Measurements from ENCODE around the gene NPAS2.

DNA sequence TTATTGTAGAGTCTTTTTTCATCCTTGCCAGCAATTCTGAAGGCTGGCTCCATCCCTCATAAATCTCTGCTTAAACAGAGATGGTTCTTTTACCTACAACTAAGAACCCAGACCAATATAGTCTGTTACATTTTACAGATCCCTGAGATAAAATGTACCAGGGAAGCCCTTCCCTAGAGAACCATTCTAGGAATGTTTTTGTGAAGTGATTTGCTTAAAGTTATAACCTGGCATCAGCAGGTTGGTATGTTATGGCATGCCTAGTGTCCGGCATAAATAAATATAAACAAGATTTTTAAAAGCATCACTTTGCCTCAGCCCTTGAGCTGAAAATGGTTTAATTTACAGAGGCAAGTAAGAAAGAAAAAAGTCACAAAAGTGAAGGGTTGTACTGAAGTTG, 18.5 kb upstream of the NPAS2 start:
- TF ChIP-seq, protein P1, sequence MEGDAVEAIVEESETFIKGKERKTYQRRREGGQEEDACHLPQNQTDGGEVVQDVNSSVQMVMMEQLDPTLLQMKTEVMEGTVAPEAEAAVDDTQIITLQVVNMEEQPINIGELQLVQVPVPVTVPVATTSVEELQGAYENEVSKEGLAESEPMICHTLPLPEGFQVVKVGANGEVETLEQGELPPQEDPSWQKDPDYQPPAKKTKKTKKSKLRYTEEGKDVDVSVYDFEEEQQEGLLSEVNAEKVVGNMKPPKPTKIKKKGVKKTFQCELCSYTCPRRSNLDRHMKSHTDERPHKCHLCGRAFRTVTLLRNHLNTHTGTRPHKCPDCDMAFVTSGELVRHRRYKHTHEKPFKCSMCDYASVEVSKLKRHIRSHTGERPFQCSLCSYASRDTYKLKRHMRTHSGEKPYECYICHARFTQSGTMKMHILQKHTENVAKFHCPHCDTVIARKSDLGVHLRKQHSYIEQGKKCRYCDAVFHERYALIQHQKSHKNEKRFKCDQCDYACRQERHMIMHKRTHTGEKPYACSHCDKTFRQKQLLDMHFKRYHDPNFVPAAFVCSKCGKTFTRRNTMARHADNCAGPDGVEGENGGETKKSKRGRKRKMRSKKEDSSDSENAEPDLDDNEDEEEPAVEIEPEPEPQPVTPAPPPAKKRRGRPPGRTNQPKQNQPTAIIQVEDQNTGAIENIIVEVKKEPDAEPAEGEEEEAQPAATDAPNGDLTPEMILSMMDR (IDR thresholded peaks at IDR 0.05), result no peak
- no peak for TF ChIP-seq EP300 (IDR thresholded peaks at IDR 0.05)

Data from tibial nerve (tissue), 4 donors.